Bronchial epithelial cell (primary cell): ENCODE measurements around the gene ZNF652. TPM values are rescaled to one million over a fixed set of nuclear protein-coding genes. Genes with fewer than 3 reads are reported as not detected.

ENCODE experiments used
- DNase-seq: peaks from one replicate; pipeline ENCODE4 v3.0.0-alpha.2; 2010; ENCODE audit warnings: low read depth
- FAIRE-seq: peaks from 2 replicates; lab custom pipeline; 2011; peaks lifted over from hg19 to GRCh38; lab: Jason Lieb, UNC
- H3K27me3 ChIP-seq: 2 replicates; pipeline ENCODE4 v1.5.1; 2011; ENCODE audit warnings: low read length; ENCODE audit not compliant: control insufficient read depth, insufficient read depth
- H3K36me3 ChIP-seq: 2 replicates; pipeline ENCODE4 v1.5.1; 2011; ENCODE audit warnings: low read length; ENCODE audit not compliant: control insufficient read depth, insufficient read depth
- H3K4me3 ChIP-seq: 2 replicates; pipeline ENCODE4 v1.5.1; 2011; ENCODE audit warnings: mild to moderate bottlenecking, low read depth, low read length, control low read depth
- total RNA-seq: library from RNA; depleted of rRNA; stranded (reverse); fragments of >200 nt; gene quantifications from 2 replicates; pipeline ENCODE4 v1.2.1, GENCODE V29; 2014
- TF ChIP-seq, protein P1 (sequence below): IDR thresholded peaks from 2 replicates; pipeline ENCODE4 v1.5.1; 2011; ENCODE audit warnings: mild to moderate bottlenecking, moderate library complexity, low read length, control low read depth, inconsistent platforms; ENCODE audit not compliant: insufficient read depth, severe bottlenecking

The ZNF652 gene
- total RNA-seq, 1 donor from 2014 or later, result 5.3 TPM

DNA sequence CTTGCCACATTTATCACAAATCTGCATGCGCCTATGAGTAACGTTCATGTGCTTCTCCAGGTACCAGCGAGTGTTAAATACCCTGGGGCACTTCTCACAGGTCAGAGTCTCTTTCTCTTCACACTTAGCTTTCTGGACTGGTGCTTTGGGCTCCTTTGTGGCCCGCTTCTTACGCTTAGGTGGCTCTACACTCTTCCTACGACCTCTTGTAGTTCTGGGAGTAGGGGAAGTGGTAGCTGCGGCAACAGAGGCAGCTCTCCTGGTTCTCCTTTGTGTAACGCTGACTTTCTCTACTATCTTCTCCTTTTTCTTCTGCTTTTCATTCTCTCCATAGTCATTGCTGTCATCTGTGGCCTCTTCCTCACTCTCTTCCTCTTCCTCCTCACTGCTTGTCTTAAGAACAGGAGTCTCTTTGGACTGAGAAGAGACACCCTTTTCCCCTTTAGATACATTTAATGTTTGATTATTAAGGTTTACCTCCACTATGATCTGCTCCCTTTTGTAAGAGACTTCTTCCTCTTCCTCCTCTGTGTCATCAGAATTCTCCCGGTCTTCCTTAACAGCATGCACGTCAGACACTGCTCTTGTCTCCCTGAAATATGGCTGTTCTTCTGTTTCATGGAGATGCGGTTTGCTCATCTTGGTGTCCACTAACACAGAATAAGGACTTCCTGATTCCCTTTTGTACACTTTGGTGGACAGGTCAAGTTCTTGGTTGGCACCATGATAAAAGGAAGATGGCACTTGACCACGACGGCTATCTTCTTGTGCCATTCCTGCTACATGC lies 45.0 kb downstream of the ZNF652 start:
- H3K27me3 ChIP-seq, result no peaks in the 10 kb centered on the region
- DNase-seq, result peak; percentile 50
- TF ChIP-seq, protein P1, sequence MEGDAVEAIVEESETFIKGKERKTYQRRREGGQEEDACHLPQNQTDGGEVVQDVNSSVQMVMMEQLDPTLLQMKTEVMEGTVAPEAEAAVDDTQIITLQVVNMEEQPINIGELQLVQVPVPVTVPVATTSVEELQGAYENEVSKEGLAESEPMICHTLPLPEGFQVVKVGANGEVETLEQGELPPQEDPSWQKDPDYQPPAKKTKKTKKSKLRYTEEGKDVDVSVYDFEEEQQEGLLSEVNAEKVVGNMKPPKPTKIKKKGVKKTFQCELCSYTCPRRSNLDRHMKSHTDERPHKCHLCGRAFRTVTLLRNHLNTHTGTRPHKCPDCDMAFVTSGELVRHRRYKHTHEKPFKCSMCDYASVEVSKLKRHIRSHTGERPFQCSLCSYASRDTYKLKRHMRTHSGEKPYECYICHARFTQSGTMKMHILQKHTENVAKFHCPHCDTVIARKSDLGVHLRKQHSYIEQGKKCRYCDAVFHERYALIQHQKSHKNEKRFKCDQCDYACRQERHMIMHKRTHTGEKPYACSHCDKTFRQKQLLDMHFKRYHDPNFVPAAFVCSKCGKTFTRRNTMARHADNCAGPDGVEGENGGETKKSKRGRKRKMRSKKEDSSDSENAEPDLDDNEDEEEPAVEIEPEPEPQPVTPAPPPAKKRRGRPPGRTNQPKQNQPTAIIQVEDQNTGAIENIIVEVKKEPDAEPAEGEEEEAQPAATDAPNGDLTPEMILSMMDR, result no peak
- no peak for FAIRE-seq
- H3K36me3 ChIP-seq, result no peaks in the 10 kb centered on the region
- no peak overlapping the region for H3K4me3 ChIP-seq

GRCh38 chr17:49316258-49316570 lies 45.8 kb downstream of the ZNF652 start:
- H3K27me3 ChIP-seq, result no peaks in the 10 kb centered on the region
- DNase-seq (no peak), FAIRE-seq (no peak)
- no peak overlapping the region for H3K4me3 ChIP-seq
- TF ChIP-seq, protein P1, result no peak
- H3K36me3 ChIP-seq, result peaks cover 3% of the 10 kb centered on the region

DNA sequence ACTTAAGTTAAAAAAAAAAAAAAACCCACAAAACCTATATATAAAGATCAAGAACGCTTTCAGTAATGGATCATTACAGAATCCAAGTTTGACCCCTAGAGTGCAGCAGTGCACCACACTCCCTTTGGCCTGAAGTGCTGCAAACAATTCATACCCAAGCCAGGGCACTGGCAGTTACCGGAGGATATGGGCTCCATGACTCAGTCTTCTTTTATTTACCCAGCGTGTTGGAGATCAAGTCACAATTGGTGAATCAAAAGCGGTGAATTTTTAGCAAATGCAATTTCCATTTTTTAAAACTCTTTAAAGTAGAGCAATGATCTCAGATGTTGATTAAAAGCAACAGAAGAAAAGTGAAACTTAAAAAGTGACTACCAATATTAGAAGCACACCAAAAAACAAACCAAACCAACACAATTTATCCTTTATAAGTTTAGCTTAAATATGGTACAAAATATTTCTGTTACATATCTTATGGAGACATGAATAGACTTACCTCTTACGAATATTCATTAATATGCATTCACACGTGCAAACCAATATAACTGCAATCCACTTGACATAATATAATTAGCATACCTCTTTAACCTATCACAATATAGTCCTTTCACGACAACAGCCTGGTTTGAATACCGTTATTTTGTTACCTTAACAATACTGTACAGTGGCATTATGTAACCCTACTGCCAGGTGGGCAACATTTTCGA lies 46.3 kb downstream of the ZNF652 start:
- no peak for FAIRE-seq

GRCh38 chr17:49312722-49313121 lies 49.3 kb downstream of the ZNF652 start:
- TF ChIP-seq, protein P1, result no peak
- FAIRE-seq, result no peak

More for the DNA sequence above, 46.3 kb downstream of the ZNF652 start:
- TF ChIP-seq, protein P1, result peak; percentile 75
- Histone ChIP-seq H3K27me3 (no peaks in the 10 kb centered on the region), H3K36me3 (peaks cover 3% of the 10 kb centered on the region), H3K4me3 (no peak overlapping the region)
- DNase-seq, result peak; percentile 90

GRCh38 chr17:49299996-49300395 lies 62.1 kb downstream of the ZNF652 start:
- H3K27me3 ChIP-seq, result no peaks in the 10 kb centered on the region
- TF ChIP-seq, protein P1, result no peak
- no peak for FAIRE-seq
- H3K4me3 ChIP-seq, result no peak overlapping the region
- no peaks in the 10 kb centered on the region for H3K36me3 ChIP-seq
- DNase-seq, result no peak

More at GRCh38 chr17:49312722-49313121, 49.3 kb downstream of the ZNF652 start:
- DNase-seq, result no peak
- H3K36me3 ChIP-seq, result peaks cover 5% of the 10 kb centered on the region
- H3K4me3 ChIP-seq, result no peak overlapping the region
- no peaks in the 10 kb centered on the region for H3K27me3 ChIP-seq
